ENCODE data around the gene FOSL1.

DNA sequence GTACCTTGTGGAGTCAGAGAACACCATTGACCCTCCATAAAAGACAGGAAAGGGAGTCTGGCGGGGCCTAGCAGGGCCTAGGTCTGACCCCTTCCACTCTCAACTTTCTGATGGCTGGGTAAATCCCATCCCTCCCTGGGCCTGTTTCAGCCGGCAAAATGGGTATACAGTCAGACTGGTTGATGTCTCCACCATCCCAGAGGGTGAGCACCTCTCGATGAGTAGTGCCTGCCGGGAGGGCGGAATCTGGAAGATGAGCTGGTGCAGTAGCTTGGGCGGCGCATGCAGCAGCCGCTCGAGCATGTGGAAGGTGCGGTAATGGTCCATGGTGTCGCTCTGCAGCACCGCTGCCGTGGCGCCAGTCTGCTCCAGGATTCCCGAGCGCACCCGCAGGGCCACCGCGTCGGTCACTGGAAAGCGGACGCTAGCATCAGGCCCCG lies 12.4 kb downstream of the FOSL1 start:
- TF ChIP-seq POLR2AphosphoS5 (IDR thresholded peaks at IDR 0.05; ENCODE audit: low read depth, low read length), result no peak
- TF ChIP-seq TAF1 (IDR thresholded peaks at IDR 0.05; ENCODE audit: borderline replicate concordance, low read depth, low read length), result no peak

All from GM12892 (cell line).